Keratinocyte (primary cell): ENCODE data around the gene PLXND1. TPM values are rescaled to one million over a fixed set of nuclear protein-coding genes. Genes with fewer than 3 reads are reported as not detected.

Source experiments
- DNase-seq: peaks from one replicate; pipeline ENCODE4 v3.0.0-alpha.2; 2011; ENCODE audit warnings: low read depth, missing footprints, low spot score
- FAIRE-seq: peaks from 2 replicates; lab custom pipeline; 2011; peaks lifted over from hg19 to GRCh38; lab: Jason Lieb, UNC
- H2AFZ ChIP-seq: 2 replicates; pipeline ENCODE4 v1.6.0; 2012; ENCODE audit warnings: low read length, control low read depth, inconsistent platforms; ENCODE audit not compliant: control insufficient read depth
- H3K27ac ChIP-seq: 2 replicates; pipeline ENCODE4 v1.5.1; 2011; ENCODE audit warnings: low read length; ENCODE audit not compliant: control insufficient read depth, insufficient read depth
- H3K27me3 ChIP-seq: 3 replicates; pipeline ENCODE4 v1.6.0; 2011; ENCODE audit warnings: low read length; ENCODE audit not compliant: control insufficient read depth, insufficient read depth; ENCODE audit errors: extremely low read depth
- H3K36me3 ChIP-seq, 2 experiments: 2 replicates in 1 of 2; 3 replicates in 1 of 2; pipeline ENCODE4 v1.5.1; 2011; ENCODE audit warnings: low read length in 2 of 2, mild to moderate bottlenecking in 1 of 2; ENCODE audit not compliant: control insufficient read depth in 2 of 2, insufficient read depth in 2 of 2; ENCODE audit errors: extremely low read depth in 1 of 2
- H3K4me1 ChIP-seq: 3 replicates; pipeline ENCODE4 v1.5.1; 2011; ENCODE audit warnings: low read length; ENCODE audit not compliant: control insufficient read depth, insufficient read depth; ENCODE audit errors: extremely low read depth
- H3K4me2 ChIP-seq: 3 replicates; pipeline ENCODE4 v1.6.0; 2011; ENCODE audit warnings: low read depth, low read length; ENCODE audit not compliant: control insufficient read depth, insufficient read depth; ENCODE audit errors: extremely low read depth
- H3K4me3 ChIP-seq, 3 experiments: fragments of 200-600 bp in 1 of 3; sonication (generic) in 1 of 3; 2 replicates in 2 of 3; 3 replicates in 1 of 3; pipeline ENCODE4 v1.5.1; 2011 to 2016; ENCODE audit warnings: low read length in 3 of 3, mild to moderate bottlenecking in 3 of 3, control low read depth in 2 of 3, inconsistent platforms in 1 of 3, low read depth in 1 of 3, mixed read lengths in 1 of 3, mixed run types in 1 of 3, moderate library complexity in 1 of 3; ENCODE audit not compliant: control insufficient read depth in 2 of 3, insufficient read depth in 2 of 3; ENCODE audit errors: extremely low read depth in 1 of 3
- H3K79me2 ChIP-seq: 2 replicates; pipeline ENCODE4 v1.6.0; 2012; ENCODE audit warnings: low read length; ENCODE audit not compliant: control insufficient read depth, insufficient read depth
- H3K9ac ChIP-seq: 3 replicates; pipeline ENCODE4 v1.6.0; 2011; ENCODE audit warnings: low read length; ENCODE audit not compliant: control insufficient read depth, insufficient read depth; ENCODE audit errors: extremely low read depth
- H3K9me1 ChIP-seq: 3 replicates; pipeline ENCODE4 v1.6.0; 2011; ENCODE audit warnings: low read length; ENCODE audit not compliant: control insufficient read depth, insufficient read depth; ENCODE audit errors: extremely low read depth
- H3K9me3 ChIP-seq: 2 replicates; pipeline ENCODE4 v1.5.1; 2012; ENCODE audit warnings: low read depth, low read length; ENCODE audit not compliant: control insufficient read depth
- H4K20me1 ChIP-seq: 3 replicates; pipeline ENCODE4 v1.6.0; 2011; ENCODE audit warnings: low read length; ENCODE audit not compliant: control insufficient read depth, insufficient read depth; ENCODE audit errors: extremely low read depth
- CTCF ChIP-seq, 3 experiments: IDR thresholded peaks in 1 of 3; conservative IDR thresholded peaks in 1 of 3; optimal IDR thresholded peaks in 1 of 3; 2 replicates in 2 of 3; 3 replicates in 1 of 3; pipeline versions ENCODE3 to v1.5.1; 2011; ENCODE audit warnings: low read length in 3 of 3, mild to moderate bottlenecking in 3 of 3, moderate library complexity in 2 of 3, control low read depth in 1 of 3, inconsistent platforms in 1 of 3; ENCODE audit not compliant: insufficient read depth in 2 of 3; ENCODE audit errors: extremely low read depth in 1 of 3
- EZH2 ChIP-seq: IDR thresholded peaks from one replicate; pipeline ENCODE4 v1.6.1; 2012; ENCODE audit warnings: inconsistent platforms, mild to moderate bottlenecking, low read length, moderate library complexity
- dilution Hi-C: fragments of 300-500 bp; cut with MboI; formaldehyde crosslinking; loops from one replicate; pipeline ENCODE4 v1.7.0; 2020; ENCODE audit warnings: low sequenced_read_pairs; ENCODE audit not compliant: extremely low pct_ligation_motif_present
- polyA plus RNA-seq, 5 experiments: library from polyadenylated mRNA; depleted of rRNA in 3 of 5; stranded (reverse) in 3 of 5; stranded (forward) in 1 of 5; unstranded in 1 of 5; fragments of >200 nt; gene quantifications; 1 replicate in 1 of 5; 2 replicates in 3 of 5; 3 replicates in 1 of 5; pipeline versions ENCODE4 v1.2.1 to v1.2.3, GENCODE V29; 2011 to 2012; ENCODE audit warnings: missing spikeins in 2 of 5, low read depth in 1 of 5, low replicate concordance in 1 of 5

PLXND1 gene
- polyA plus RNA-seq, 1 donor (not counting 4 experiments of a cell fraction or from before 2014, with no cell fraction given): 0.09 TPM

- no peak overlapping the region for H3K27ac ChIP-seq
- FAIRE-seq (no peak), DNase-seq (no peak)
- H3K4me3 ChIP-seq: no peak overlapping the region
- H3K79me2 ChIP-seq: no peaks in the 10 kb centered on the region
- no peak overlapping the region for H3K4me2 ChIP-seq
- dilution Hi-C loops: no loop called here
- H3K4me1 ChIP-seq: no peaks in the 10 kb centered on the region
- H3K36me3 ChIP-seq: no peaks in the 10 kb centered on the region
- no peak overlapping the region for H2AFZ ChIP-seq
- H3K9me1 ChIP-seq: no peaks in the 10 kb centered on the region
- no peaks in the 10 kb centered on the region for H3K9me3 ChIP-seq
- no peaks in the 10 kb centered on the region for H4K20me1 ChIP-seq
- no peak overlapping the region for H3K9ac ChIP-seq
- H3K27me3 ChIP-seq: no peaks in the 10 kb centered on the region
- TF ChIP-seq EZH2: no peak
- TF ChIP-seq CTCF (optimal IDR thresholded peaks at IDR 0.05 in 1 of 3, IDR thresholded peaks at IDR 0.05 in 1 of 3, conservative IDR thresholded peaks at IDR 0.05 in 1 of 3; ENCODE audit: extremely low read depth in 1 of 3, insufficient read depth in 2 of 3, low read length in 3 of 3): no peak
These were observed 29.2 kb upstream of the PLXND1 start for GRCh38 chr3:129635656-129636055.

GRCh38 chr3:129633751-129634481 is 27.4 kb upstream of the PLXND1 start:
- Histone ChIP-seq H3K27me3 (no peaks in the 10 kb centered on the region), H3K9me3 (no peaks in the 10 kb centered on the region), H3K9me1 (no peaks in the 10 kb centered on the region), H2AFZ (no peak overlapping the region), H3K4me1 (no peaks in the 10 kb centered on the region), H3K9ac (no peak overlapping the region), H3K27ac (no peak overlapping the region), H3K4me3 (no peak overlapping the region), H3K4me2 (no peak overlapping the region), H3K79me2 (no peaks in the 10 kb centered on the region), H4K20me1 (no peaks in the 10 kb centered on the region), H3K36me3 (no peaks in the 10 kb centered on the region)
- dilution Hi-C loops: no loop called here
- FAIRE-seq: no peak
- TF ChIP-seq EZH2 (no peak), CTCF (optimal IDR thresholded peaks at IDR 0.05 in 1 of 3, IDR thresholded peaks at IDR 0.05 in 1 of 3, conservative IDR thresholded peaks at IDR 0.05 in 1 of 3; ENCODE audit: extremely low read depth in 1 of 3, insufficient read depth in 2 of 3, low read length in 3 of 3) (no peak)
- no peak for DNase-seq
